ENCODE results near the gene ITPKB. TPM values are rescaled to one million over a fixed set of nuclear protein-coding genes. Genes with fewer than 3 reads are reported as not detected.
A peak's percentile ranks its signal among the peaks of the same experiment; 100 is the strongest.

The ITPKB gene
- total RNA-seq, 1 donor = 6.2 TPM

DNA sequence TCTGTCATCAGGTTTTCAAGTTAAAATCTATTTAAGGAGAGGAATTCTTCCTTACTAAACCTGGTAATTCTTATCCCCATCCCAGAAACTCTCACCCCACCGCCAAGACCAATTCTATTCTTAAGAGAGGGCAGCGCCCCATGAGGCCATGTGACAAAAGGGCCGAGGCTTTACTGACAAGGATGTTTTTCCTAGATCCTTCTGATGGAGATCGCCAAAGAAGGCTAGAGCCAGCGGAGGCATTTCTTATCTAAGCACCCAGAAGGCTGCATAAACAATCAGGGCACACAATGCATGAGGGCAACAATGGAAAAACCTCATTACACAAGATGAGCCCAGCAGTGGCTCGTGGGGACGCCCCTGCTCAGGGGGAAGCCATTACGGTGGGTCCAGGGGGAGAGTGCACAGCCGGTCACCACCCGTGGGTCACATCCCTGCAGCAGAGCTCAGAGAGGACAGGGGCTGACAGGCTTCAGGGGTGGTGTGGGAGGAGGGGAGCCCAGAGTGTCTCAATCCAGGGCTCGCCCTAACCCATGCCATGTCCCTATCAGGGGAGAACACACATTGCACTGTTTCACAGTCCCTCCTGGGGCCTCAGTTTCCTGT, 88.7 kb downstream of the ITPKB start:
- no peak overlapping the region for H3K4me2 ChIP-seq (ENCODE audit: insufficient read depth, low read length)
- no peaks in the 10 kb centered on the region for H4K20me1 ChIP-seq (ENCODE audit: insufficient read depth, low read length)
- peak; percentile 47 for DNase-seq (ENCODE audit: insufficient read length, low spot score, missing footprints)
- TF ChIP-seq, protein P1, sequence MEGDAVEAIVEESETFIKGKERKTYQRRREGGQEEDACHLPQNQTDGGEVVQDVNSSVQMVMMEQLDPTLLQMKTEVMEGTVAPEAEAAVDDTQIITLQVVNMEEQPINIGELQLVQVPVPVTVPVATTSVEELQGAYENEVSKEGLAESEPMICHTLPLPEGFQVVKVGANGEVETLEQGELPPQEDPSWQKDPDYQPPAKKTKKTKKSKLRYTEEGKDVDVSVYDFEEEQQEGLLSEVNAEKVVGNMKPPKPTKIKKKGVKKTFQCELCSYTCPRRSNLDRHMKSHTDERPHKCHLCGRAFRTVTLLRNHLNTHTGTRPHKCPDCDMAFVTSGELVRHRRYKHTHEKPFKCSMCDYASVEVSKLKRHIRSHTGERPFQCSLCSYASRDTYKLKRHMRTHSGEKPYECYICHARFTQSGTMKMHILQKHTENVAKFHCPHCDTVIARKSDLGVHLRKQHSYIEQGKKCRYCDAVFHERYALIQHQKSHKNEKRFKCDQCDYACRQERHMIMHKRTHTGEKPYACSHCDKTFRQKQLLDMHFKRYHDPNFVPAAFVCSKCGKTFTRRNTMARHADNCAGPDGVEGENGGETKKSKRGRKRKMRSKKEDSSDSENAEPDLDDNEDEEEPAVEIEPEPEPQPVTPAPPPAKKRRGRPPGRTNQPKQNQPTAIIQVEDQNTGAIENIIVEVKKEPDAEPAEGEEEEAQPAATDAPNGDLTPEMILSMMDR (IDR thresholded peaks at IDR 0.05; ENCODE audit: extremely low read depth, low read depth, low read length) = no peak
- H3K27ac ChIP-seq (ENCODE audit: low read depth, low read length) = no peak overlapping the region
- peaks cover 11% of the 10 kb centered on the region for H3K4me1 ChIP-seq (ENCODE audit: insufficient read depth, low read length)
- no peaks in the 10 kb centered on the region for H3K79me2 ChIP-seq (ENCODE audit: insufficient read depth, low read length)
- H2AFZ ChIP-seq (ENCODE audit: low read length) = no peak overlapping the region
- no peaks in the 10 kb centered on the region for H3K36me3 ChIP-seq (ENCODE audit: insufficient read depth, low read length)
- no peaks in the 10 kb centered on the region for H3K9me3 ChIP-seq (ENCODE audit: low read depth, low read length)
- H3K4me3 ChIP-seq (ENCODE audit: insufficient read depth, low read length) = no peak overlapping the region
- no peaks in the 10 kb centered on the region for H3K27me3 ChIP-seq (ENCODE audit: insufficient read depth, low read length)

DNA sequence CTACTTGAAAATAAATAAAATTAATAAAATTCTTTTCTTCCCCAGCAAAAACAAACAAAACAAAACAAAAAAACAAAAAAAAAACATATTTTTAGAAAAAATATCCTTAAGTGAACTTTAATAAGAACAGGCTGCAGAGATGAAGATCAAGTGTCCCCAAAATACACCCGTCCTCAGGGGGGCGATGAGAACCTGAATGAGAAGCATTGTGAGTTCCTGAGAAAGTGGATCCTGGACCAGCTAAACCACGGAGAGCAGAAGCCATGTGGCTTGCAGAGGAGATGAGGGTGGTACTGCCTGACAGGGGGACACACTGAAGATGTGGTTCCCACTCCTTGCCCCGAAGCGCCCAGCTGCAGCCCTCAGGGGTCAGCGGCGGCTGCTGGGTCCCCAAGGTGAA, 89.3 kb downstream of the ITPKB start:
- TF ChIP-seq, protein P1 (IDR thresholded peaks at IDR 0.05; ENCODE audit: extremely low read depth, low read depth, low read length) = peak; percentile 30
- Histone ChIP-seq H3K9me3 (ENCODE audit: low read depth, low read length) (no peaks in the 10 kb centered on the region), H3K4me1 (ENCODE audit: insufficient read depth, low read length) (peaks cover 11% of the 10 kb centered on the region), H3K79me2 (ENCODE audit: insufficient read depth, low read length) (no peaks in the 10 kb centered on the region), H3K36me3 (ENCODE audit: insufficient read depth, low read length) (no peaks in the 10 kb centered on the region), H3K4me3 (ENCODE audit: insufficient read depth, low read length) (no peak overlapping the region), H3K27me3 (ENCODE audit: insufficient read depth, low read length) (no peaks in the 10 kb centered on the region), H4K20me1 (ENCODE audit: insufficient read depth, low read length) (no peaks in the 10 kb centered on the region), H2AFZ (ENCODE audit: low read length) (no peak overlapping the region), H3K4me2 (ENCODE audit: insufficient read depth, low read length) (no peak overlapping the region), H3K27ac (ENCODE audit: low read depth, low read length) (no peak overlapping the region)
- peak; percentile 77 for DNase-seq (ENCODE audit: insufficient read length, low spot score, missing footprints)

DNA sequence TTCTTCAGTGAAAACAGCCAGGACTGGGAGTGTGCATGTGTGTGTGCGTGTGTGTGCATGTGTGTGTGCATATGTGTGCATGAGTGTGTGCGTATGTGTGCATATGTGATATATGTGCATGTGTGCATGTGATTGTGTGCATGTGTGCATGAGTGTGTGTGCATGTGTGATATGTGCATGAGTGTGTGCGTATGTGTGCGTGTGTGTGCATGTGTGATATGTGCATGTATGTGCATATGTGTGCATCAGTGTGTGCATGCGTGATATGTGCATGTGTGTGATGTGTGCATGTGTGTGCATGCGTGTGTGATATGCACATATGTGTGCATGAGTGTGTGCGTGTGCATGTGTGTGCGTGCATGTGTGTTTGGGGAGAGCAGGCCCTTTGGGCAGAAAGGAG, 89.8 kb downstream of the ITPKB start:
- H3K4me1 ChIP-seq (ENCODE audit: insufficient read depth, low read length) = peaks cover 6% of the 10 kb centered on the region
- no peaks in the 10 kb centered on the region for H3K79me2 ChIP-seq (ENCODE audit: insufficient read depth, low read length)
- no peak overlapping the region for H3K4me3 ChIP-seq (ENCODE audit: insufficient read depth, low read length)
- H3K9me3 ChIP-seq (ENCODE audit: low read depth, low read length) = no peaks in the 10 kb centered on the region
- H2AFZ ChIP-seq (ENCODE audit: low read length) = no peak overlapping the region
- no peaks in the 10 kb centered on the region for H3K27me3 ChIP-seq (ENCODE audit: insufficient read depth, low read length)
- H3K27ac ChIP-seq (ENCODE audit: low read depth, low read length) = no peak overlapping the region
- DNase-seq (ENCODE audit: insufficient read length, low spot score, missing footprints) = no peak
- no peaks in the 10 kb centered on the region for H4K20me1 ChIP-seq (ENCODE audit: insufficient read depth, low read length)
- TF ChIP-seq, protein P1 (IDR thresholded peaks at IDR 0.05; ENCODE audit: extremely low read depth, low read depth, low read length) = no peak
- no peaks in the 10 kb centered on the region for H3K36me3 ChIP-seq (ENCODE audit: insufficient read depth, low read length)
- no peak overlapping the region for H3K4me2 ChIP-seq (ENCODE audit: insufficient read depth, low read length)

DNA sequence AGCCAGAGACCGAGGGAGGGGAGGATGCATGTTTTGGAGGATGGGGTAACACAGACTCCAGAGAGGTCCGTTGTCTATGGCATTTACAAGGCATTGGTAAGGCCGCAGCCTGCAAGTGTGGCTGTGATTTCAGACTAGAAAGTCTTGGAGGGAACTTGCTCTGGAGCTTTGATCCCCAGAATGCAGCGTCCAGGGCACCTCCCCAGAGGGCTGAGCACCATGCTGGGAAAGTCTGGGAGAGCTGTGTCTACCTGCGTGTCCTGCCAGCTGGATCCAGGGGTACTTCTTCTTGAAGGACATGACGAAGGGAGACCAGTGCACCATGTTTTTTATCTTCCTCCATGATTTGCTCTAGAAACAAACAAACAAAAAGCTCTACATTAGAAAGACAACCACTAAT, 90.7 kb downstream of the ITPKB start:
- Histone ChIP-seq H3K79me2 (ENCODE audit: insufficient read depth, low read length) (no peaks in the 10 kb centered on the region), H3K36me3 (ENCODE audit: insufficient read depth, low read length) (no peaks in the 10 kb centered on the region), H2AFZ (ENCODE audit: low read length) (no peak overlapping the region), H3K27me3 (ENCODE audit: insufficient read depth, low read length) (no peaks in the 10 kb centered on the region), H3K9me3 (ENCODE audit: low read depth, low read length) (no peaks in the 10 kb centered on the region), H3K27ac (ENCODE audit: low read depth, low read length) (no peak overlapping the region), H4K20me1 (ENCODE audit: insufficient read depth, low read length) (no peaks in the 10 kb centered on the region), H3K4me3 (ENCODE audit: insufficient read depth, low read length) (no peak overlapping the region), H3K4me1 (ENCODE audit: insufficient read depth, low read length) (peaks cover 3% of the 10 kb centered on the region), H3K4me2 (ENCODE audit: insufficient read depth, low read length) (no peak overlapping the region)
- TF ChIP-seq, protein P1 (IDR thresholded peaks at IDR 0.05; ENCODE audit: extremely low read depth, low read depth, low read length) = no peak
- DNase-seq (ENCODE audit: insufficient read length, low spot score, missing footprints) = no peak
